Cerebellar nuclear complex (tissue), 1 donor: Measurements from ENCODE around the gene IL1RN.

Experiments
- DNase-seq, 2 experiments: peaks; one replicate each; lab custom pipeline; 2025; lab: John Stamatoyannopoulos, UW

IL1RN gene

GRCh38 chr2:113156278-113157117 is 29.1 kb downstream of the IL1RN start:
- DNase-seq = no peak

DNA sequence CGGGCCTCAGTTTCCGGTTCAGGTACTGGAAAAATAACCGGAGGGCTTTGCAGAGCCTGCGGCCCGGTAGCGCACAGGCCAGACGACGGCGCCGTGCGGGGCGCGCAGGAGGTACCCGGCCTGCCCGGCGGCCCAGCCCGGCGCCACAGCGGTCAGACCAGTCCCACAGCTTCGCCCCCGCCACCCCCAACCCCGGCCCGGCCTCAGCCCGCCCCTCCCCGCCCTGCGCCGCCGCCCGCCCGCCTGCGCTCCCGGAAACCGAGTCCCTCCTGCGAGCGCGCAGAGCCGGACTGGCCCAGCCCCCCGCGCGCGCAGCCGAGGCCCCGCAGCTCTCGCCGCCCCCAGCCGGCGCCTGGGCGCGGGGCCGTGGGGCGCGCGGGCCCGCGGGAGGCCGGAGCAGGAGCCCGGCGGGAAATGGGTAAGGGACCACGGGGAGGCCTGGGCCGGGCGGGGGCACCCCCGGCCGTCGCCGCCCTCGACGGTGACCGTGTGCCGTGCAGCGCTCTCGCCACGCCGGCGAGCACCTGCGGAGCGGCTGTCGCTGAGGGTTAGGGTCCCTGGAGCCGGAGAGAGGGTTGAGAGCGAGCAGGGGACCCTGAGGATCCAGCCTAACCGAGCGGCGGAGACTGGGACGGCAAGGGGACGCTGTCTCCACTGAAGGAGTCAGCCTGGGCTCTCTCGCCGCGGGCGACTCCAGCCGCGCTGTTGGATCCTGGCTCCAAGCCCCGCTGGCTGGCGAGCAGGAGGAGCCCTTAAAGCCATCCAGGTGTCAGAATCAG is 29.9 kb downstream of the IL1RN start:
- no peak for DNase-seq

DNA sequence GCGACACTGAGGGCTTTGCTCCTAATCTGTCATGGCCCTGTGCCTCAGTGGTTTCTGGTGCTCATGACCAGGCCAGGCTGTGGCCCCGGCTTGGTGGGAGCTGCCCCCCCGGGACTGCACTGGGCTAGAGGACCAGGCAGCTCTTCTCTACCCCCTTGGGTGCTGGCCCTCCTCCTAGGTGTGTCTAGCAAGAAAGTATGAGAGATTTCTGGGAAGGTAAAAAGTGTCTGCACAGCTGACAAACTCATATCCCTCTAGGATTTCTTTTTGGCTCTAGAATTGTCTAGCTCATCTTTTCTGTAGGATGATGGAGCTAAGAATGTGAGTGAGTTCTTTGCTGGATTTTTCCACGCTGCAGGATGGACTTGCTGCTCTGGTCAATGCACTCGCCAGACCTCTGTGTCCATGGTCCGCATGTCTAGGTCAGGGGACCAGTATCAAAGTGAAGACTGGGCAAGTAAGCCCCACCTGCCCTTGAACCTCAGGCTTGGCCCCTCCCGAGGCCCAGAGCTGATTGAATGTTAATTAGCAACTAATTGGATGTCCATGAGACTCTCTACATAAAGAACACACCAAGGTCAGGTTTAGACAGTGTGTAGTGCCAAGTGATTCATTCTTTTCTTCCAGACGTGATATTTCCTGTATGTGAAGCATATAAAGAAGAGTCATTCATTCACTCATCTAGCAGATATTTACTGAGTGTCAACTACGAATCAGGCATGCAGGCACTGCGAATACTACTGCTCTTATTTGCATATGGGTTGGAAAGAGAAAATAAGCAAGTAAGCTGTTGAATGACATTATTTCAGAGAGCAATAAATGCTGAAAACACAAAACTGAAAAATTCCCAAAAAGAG is 30.7 kb downstream of the IL1RN start:
- DNase-seq = no peak

DNA sequence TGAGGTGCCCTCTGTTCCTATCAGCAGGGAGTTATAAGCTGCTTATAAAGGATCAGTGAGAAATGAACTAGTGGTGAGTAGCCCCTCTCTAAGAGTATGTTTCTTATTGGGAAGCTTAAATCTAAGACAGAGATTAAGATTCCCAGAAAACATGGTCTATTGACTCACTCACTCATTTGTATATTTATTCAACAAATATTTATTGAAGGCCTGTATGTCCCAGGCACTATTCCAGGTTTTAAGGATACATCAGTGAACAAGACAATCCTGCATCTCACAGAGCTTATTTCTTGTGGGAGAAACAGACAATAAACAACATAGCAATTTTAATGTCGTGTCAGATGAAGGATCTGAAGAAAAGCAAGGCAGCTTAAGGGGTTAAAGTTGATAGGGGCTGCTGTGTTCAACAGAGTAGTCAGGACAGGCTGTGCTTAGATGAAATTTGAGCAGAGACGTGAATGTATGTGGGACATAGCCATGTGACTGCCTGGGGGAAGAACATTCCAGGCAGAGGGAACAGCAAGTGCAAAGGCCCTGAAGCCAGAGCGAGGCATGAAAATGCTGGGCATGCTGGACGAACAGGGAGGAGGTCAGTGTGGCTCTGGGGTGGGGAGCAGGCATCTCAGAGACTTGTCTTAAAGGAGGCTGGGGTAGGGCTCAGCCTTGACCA is 31.6 kb downstream of the IL1RN start:
- no peak for DNase-seq

GRCh38 chr2:113160248-113160647 is 32.9 kb downstream of the IL1RN start:
- no peak for DNase-seq

DNA sequence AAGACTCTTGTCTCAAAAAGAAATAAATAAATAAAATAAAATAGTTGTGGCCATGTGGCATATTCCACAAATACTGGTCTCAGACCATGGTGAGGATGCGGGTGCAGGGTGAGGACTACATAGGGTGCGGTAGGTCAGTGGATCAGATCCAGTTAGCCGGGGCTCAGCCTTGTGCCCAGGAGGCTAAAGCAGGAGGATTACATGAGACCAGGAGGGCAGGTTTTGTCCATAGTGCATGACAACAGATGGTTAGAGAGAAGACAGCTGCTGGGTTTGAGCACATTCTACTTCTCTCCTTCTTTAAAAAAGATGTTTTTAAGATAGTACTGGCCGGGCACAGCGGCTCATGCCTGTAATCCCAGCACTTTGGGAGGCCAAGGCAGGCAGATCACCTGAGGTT is 33.6 kb downstream of the IL1RN start:
- DNase-seq = no peak

DNA sequence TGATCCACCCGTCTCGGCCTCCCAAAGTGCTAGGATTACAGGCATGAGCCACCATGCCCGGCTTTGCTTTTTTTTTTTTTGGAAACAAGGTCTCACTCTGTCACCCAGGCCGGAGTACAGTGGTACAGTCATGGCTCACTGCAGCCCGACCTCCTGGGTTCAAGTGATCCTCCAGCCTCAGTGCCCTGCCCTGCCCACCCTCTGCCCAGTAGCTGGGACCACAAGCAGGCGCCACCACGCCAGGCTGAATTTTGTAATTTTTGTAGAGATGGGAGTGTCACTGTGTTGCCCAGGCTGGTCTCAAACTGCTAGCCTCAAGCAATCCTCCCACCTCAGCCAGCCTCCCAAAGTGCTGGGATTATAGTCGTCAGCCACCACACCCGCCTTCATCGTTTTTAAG is 34.8 kb downstream of the IL1RN start:
- no peak for DNase-seq

DNA sequence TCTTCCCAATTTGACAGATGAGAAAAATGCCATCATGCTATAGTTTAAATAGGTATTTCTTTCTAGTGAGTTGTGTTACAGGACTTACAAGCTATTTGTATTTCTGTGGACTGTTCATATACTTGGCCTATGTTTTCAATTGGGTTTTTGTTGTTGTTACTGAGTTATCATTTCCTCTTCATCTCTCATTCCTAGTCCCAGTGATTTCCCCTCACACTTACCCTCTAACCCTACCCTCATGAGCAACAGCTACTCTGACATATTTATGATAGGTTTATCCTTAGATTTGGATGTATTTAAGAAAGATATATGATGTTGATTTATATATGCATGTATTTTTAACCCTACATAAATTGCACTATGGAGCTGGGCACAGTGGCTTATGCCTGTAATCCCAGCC is 35.5 kb downstream of the IL1RN start:
- DNase-seq = no peak

DNA sequence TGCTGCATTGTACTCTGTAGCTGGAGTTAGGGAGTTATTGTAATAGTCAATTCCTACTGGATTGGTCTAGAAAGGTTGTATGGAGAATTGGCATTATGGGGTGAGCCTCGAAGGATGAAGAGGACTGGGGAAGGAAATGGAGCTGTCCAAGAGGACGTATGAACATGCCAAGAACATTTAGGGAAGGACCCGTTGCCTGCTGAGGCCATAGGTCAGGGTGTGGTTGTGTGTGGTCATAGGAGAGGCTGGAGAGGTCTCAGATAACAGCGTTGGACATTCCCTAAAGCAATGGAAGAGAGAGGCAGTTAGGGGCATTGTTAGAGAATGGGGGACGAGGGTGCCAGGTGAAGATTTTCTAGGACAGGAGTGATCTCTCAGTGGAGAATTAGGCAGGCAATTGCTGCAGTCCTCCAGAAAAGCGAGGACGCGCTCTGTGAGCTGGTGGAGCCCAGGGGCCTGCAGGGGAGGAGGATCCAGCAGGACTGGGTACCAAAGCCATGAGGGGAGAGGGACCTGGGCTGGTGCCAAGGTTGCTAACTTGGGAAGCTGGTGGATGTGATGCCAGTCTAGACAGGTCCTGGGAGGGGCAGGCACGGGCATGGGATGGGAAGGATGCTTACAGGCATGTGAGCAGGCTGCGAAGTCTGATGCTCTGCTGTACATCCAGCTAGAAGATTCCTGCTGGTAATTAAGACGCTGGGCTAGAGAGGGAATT is 37.0 kb downstream of the IL1RN start:
- no peak for DNase-seq

- no peak for DNase-seq
Measured at GRCh38 chr2:113164930-113165585, 37.7 kb downstream of the IL1RN start.

GRCh38 chr2:113166187-113166645 is 38.8 kb downstream of the IL1RN start:
- DNase-seq = no peak

DNA sequence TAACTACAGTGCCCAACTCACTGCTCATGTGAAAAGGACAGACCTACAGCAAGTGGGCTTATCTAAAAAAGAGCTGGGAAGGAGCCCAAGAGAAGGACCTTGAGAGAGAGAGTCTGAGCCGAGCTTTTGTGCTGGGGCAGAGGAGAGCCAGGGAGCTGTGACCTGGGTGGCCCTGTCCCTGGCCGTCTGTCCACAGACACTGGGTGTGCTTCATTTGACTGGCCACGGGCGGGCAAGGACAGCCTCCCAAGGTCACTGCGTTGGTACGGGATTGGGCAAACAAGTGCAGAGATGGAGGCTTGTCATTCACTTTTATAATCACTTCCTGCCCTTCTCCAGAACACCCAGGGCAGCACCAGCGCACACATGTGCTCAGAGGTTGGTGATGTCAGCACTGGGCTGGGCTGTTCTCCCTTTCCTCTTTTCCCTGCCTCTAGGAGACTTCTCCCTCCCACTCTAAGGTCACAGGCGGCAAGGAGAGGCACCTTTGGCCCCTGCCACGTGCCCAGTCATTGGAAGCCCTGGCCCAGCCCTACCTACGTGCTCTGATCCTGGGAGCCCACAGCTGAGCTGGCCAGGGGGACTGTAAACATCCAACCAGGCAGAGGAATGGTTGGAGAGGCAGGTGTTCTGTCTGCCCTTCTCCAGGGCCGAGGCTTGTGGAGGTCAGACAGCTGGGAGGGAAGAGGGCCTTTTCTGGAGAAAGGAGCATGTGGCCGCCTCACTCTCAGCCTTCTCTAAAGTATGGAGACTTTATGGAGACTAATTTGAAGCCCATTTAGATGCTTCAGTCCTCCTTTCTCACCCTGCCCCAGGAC is 39.9 kb downstream of the IL1RN start:
- DNase-seq = no peak

DNA sequence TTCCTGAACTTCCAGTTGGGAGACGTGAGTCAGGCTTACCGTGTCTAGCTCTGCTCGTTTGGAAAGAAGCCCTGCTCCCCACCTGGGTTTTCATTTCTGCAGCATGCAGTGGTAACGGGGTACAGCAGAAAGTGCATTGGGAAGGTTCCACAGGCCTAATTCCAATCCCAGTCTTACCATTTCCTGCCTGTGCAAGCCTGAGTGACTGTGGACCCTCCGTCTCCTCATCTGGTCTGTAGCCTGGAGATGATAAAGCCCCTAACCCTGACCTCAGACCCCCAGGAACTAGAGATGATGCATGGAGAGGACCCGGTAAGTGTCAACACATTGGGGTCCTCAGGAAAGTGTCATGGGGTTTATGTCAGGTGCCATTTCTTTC is 40.6 kb downstream of the IL1RN start:
- no peak for DNase-seq

DNA sequence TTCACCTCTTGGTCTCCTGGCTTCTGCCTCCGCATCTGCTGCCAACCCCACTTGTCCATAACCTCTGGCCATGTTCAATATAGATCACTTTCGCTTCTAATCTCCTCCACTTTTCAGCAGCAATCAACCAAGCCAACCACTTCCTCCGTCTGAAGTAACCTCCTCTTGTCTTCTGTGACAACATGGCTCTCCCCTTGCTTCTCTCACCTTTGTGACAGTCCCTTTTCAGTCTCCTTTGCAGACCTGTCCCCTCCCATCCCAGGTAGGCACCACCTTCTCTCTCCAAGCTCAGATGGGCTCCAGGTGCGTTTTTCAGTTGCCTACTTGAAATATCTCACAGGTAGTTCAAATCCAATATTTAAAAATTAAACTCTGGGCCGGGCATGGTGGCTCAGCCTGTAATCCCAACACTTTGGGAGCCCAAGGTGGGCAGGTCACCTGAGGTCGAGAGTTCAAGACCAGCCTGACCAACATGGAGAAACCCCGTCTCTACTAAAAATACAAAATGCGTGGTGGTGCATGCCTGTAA is 41.7 kb downstream of the IL1RN start:
- no peak for DNase-seq

DNA sequence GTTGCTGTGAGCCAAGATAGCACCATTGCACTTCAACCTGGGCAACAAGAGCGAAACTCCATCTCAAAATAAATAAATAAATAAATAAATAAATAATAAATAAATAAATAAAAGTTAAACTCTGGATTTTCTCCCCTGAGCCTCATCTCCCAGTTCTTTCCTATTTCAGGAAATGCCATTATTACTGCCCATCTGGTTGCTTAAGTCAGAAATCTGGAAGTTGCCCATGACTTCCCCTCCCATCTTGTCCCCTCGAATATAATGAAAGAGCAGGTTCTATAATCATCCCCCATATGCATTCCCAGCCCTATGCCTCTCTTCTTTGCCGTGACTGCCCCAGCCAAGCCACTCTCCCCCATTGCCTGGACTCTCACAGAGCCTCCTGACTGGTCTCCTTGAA is 42.2 kb downstream of the IL1RN start:
- DNase-seq = no peak

DNA sequence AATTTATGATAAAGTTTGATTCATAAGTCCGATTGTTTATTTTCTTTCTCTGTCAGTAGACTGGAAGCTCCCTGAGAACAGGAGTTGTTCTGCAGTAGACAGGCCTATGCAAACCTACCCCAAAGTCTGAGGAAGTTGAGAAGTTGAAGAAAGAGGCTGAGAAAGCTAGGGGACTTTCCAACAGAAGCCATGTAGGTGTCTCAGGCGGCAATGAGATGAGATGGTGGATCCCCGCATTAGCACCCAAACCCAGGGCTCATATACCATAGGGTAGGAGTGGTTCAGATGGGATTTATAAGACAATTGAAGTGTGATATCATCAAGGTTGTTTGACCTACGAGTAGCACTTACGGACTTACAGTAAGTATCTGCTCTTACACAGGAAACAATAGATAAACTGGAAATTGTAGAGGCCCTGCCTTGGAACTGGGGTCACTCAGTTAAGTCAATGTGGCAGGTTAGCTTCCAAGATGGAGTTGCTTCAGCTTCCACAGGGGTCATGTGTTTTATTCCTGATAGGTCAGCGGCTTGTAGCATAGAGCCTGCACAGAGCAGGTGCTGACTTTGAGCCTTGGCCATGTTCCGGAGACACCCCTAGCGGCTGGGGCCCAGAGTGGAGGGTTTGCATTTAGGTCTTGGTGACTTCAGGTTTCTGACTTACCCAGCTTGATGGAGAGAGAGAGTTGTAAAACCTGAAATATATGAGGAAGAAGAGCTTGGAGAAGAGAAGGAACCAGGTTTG is 44.1 kb downstream of the IL1RN start:
- DNase-seq = no peak

DNA sequence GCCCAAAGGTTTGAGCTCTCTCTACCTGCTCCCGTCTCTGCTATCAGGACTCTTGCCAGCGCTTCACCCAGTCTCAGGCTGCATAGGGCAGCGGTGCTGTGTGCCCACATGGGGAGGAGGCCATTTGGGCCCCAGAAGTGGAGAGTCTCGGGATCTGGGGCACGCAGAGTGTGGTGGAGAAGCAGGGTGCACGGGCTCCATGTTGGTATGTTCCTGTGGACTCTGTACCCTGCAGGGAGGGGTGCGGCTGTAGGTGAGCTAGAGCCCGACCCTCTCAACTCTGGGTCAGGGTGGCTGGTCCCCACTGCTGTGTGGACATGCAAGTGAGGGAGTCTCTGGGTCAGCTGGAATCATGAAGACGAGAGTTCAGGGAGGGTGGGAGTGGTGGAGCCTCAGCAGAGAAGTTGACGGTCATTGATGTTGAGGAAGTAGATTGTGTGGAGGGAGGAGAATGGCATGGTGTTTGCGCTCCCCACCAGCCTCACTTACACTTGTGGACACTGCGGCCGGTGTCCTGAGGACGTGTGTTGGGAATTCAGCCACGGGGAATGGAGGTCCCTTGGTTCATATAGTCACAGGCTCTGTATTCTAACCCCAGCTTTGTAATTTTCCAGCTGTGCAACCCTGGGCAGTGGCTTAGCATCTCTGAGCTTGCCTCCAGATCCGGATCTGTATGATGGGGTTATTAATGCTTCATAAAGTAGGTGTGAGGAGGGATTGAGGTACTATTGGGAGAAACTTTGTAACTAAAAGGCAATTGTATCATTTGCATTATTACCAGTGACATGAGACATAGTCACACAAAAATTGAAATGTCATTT is 45.5 kb downstream of the IL1RN start:
- DNase-seq = no peak
